ENCODE measurements around the gene NFYA. TPM values are rescaled to one million over a fixed set of nuclear protein-coding genes. Genes with fewer than 3 reads are reported as not detected.

NFYA gene
- total RNA-seq, 1 experiment from 2014 or later: 28.7 TPM

DNA sequence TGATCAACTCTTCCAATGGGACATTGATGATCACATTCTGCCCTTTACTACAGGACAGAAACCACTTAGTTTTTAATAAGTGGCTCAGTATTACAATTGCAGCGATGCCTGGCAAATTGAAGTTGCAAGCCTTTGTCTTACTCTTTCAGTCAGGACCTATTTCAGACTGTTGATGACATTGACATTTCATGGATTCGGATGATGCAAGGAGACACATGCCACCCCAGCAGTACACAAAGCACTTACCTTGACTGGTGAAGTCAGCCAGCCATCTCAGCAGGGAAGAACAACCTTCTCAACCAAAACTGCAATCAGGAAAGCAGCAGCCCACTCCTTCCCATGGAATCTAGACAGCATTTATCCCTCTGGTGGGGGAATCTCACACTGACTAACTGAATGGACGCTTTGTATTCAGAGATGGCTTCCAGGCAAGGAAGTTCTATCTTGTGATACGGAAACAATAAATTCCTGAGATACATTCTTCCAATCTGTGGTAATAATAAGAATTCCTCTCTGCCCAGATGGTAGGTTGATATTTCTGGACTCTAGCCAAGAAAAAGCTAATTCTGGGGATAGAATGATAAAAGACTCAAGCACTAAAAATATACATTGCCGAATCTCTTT, 24.8 kb downstream of the NFYA start:
- no peak for TF ChIP-seq YY1 (IDR thresholded peaks at IDR 0.05; ENCODE audit: extremely low read depth, insufficient replicate concordance, low read depth, low read length)
- no peak for TF ChIP-seq RAD21 (IDR thresholded peaks at IDR 0.05; ENCODE audit: low read depth)
- no peak for TF ChIP-seq SIN3A (IDR thresholded peaks at IDR 0.05; ENCODE audit: low read depth)
- TF ChIP-seq ZFX (IDR thresholded peaks at IDR 0.05): no peak
- TF ChIP-seq, protein P1, sequence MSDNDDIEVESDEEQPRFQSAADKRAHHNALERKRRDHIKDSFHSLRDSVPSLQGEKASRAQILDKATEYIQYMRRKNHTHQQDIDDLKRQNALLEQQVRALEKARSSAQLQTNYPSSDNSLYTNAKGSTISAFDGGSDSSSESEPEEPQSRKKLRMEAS (IDR thresholded peaks at IDR 0.05): no peak
- no peak for TF ChIP-seq JUND (IDR thresholded peaks at IDR 0.05)
- TF ChIP-seq, protein P2, sequence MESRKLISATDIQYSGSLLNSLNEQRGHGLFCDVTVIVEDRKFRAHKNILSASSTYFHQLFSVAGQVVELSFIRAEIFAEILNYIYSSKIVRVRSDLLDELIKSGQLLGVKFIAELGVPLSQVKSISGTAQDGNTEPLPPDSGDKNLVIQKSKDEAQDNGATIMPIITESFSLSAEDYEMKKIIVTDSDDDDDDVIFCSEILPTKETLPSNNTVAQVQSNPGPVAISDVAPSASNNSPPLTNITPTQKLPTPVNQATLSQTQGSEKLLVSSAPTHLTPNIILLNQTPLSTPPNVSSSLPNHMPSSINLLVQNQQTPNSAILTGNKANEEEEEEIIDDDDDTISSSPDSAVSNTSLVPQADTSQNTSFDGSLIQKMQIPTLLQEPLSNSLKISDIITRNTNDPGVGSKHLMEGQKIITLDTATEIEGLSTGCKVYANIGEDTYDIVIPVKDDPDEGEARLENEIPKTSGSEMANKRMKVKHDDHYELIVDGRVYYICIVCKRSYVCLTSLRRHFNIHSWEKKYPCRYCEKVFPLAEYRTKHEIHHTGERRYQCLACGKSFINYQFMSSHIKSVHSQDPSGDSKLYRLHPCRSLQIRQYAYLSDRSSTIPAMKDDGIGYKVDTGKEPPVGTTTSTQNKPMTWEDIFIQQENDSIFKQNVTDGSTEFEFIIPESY (IDR thresholded peaks at IDR 0.05; ENCODE audit: extremely low read depth, insufficient replicate concordance, low read length): no peak
- no peak for TF ChIP-seq CEBPB (IDR thresholded peaks at IDR 0.05; ENCODE audit: low read depth)
- RAD21 ChIA-PET (ENCODE audit: low non-redundant PET in 1 of 2, low total read pairs in 2 of 2, uncharacterized antibody in 2 of 2, unreplicated experiment in 2 of 2): no interaction called here
- no peaks in the 10 kb centered on the region for H4K20me1 ChIP-seq (ENCODE audit: insufficient read depth)
- intact Hi-C loops (cut with micrococcal nuclease): no loop called here
- H3K4me1 ChIP-seq (ENCODE audit: control insufficient read depth in 1 of 2, insufficient read depth in 2 of 2, low read length in 2 of 2): no peaks in the 10 kb centered on the region
- peaks cover 50 to 66% of the 10 kb centered on the region in 2 experiments for H3K36me3 ChIP-seq (ENCODE audit: control insufficient read depth in 1 of 2, insufficient read depth in 2 of 2, low read length in 2 of 2)
- BruUV-seq (replicated peaks): no TSS peak
- H3K9me2 ChIP-seq (ENCODE audit: insufficient read depth): no peaks in the 10 kb centered on the region
- H3K27ac ChIP-seq (ENCODE audit: low read depth, low read length): no peak overlapping the region
- POLR2A ChIA-PET: no interaction called here
- no peak overlapping the region for H3K9ac ChIP-seq (ENCODE audit: low read length)
- no peak for DNase-seq (ENCODE audit: low read depth, low spot score)
- no peak overlapping the region for H3K4me2 ChIP-seq (ENCODE audit: low read length)
- CTCF ChIA-PET: no interaction called here
- no peak for ATAC-seq
- no peaks in the 10 kb centered on the region for H3K9me3 ChIP-seq (ENCODE audit: control insufficient read depth in 1 of 2, insufficient read depth in 1 of 2, low read depth in 1 of 2, low read length in 2 of 2)
- H2AFZ ChIP-seq (ENCODE audit: low read depth, low read length, poor library complexity, severe bottlenecking): no peak overlapping the region
- H3K4me3 ChIP-seq (replicated peaks in 1 of 2; ENCODE audit: low read depth in 1 of 2, low read length in 2 of 2): no peak overlapping the region
- H3K79me2 ChIP-seq (ENCODE audit: insufficient read depth, low read length): no peaks in the 10 kb centered on the region
- H3K27me3 ChIP-seq (ENCODE audit: insufficient read depth, low read length): no peaks in the 10 kb centered on the region

DNA sequence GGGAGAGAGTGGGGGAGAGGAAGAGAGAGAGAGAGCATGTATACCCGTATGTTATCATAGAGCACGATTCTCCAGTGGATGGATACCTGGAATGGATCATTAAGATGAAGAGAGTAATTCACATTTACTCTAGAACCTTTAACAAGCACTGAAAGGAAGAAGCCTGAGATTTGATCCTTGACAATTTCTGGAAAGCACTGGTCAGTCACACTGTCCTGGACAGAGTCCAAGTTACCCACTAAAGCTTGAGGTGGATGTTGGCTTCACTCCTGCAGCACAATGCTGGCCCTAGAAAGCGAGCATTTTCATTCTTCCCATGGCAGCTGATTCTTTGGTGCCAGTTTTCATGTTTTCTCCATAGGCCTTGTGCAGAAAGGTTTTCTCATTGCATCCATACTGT, 25.6 kb downstream of the NFYA start:
- H3K4me2 ChIP-seq (ENCODE audit: low read length): no peak overlapping the region
- ChIA-PET RAD21 (ENCODE audit: low non-redundant PET in 1 of 2, low total read pairs in 2 of 2, uncharacterized antibody in 2 of 2, unreplicated experiment in 2 of 2) (no interaction called here), POLR2A (no interaction called here), CTCF (no interaction called here)
- no peaks in the 10 kb centered on the region for H3K4me1 ChIP-seq (ENCODE audit: control insufficient read depth in 1 of 2, insufficient read depth in 2 of 2, low read length in 2 of 2)
- H3K79me2 ChIP-seq (ENCODE audit: insufficient read depth, low read length): no peaks in the 10 kb centered on the region
- BruUV-seq (replicated peaks): TSS peak; percentile 29
- H3K36me3 ChIP-seq (ENCODE audit: control insufficient read depth in 1 of 2, insufficient read depth in 2 of 2, low read length in 2 of 2): peaks cover 42 to 61% of the 10 kb centered on the region in 2 experiments
- intact Hi-C loops (cut with micrococcal nuclease): no loop called here
- DNase-seq (ENCODE audit: low read depth, low spot score): no peak
- no peak overlapping the region for H3K27ac ChIP-seq (ENCODE audit: low read depth, low read length)
- no peaks in the 10 kb centered on the region for H3K27me3 ChIP-seq (ENCODE audit: insufficient read depth, low read length)
- no peaks in the 10 kb centered on the region for H3K9me3 ChIP-seq (ENCODE audit: control insufficient read depth in 1 of 2, insufficient read depth in 1 of 2, low read depth in 1 of 2, low read length in 2 of 2)
- no peaks in the 10 kb centered on the region for H4K20me1 ChIP-seq (ENCODE audit: insufficient read depth)
- H3K9me2 ChIP-seq (ENCODE audit: insufficient read depth): no peaks in the 10 kb centered on the region
- TF ChIP-seq TCF7L2 (IDR thresholded peaks at IDR 0.05; ENCODE audit: borderline replicate concordance, extremely low read depth, insufficient read depth, insufficient read length) (no peak), EGR1 (IDR thresholded peaks at IDR 0.05; ENCODE audit: low read depth) (no peak), POLR2A (IDR thresholded peaks at IDR 0.05; ENCODE audit: borderline replicate concordance, extremely low read depth, insufficient read depth, insufficient read length) (no peak), FOSL1 (IDR thresholded peaks at IDR 0.05; ENCODE audit: low read depth) (no peak), RAD21 (IDR thresholded peaks at IDR 0.05; ENCODE audit: low read depth) (no peak), ZNF274 (IDR thresholded peaks at IDR 0.05; ENCODE audit: low read depth, low read length) (no peak), EZH2 (IDR thresholded peaks at IDR 0.05) (no peak), SRF (IDR thresholded peaks at IDR 0.05; ENCODE audit: low read depth) (no peak), YY1 (IDR thresholded peaks at IDR 0.05; ENCODE audit: extremely low read depth, insufficient replicate concordance, low read depth, low read length) (no peak), EZH2phosphoT487 (IDR thresholded peaks at IDR 0.05; ENCODE audit: borderline replicate concordance) (no peak), CEBPB (IDR thresholded peaks at IDR 0.05; ENCODE audit: low read depth) (no peak), POLR2AphosphoS5 (IDR thresholded peaks at IDR 0.05; ENCODE audit: low read depth, low read length) (no peak)
- TF ChIP-seq, protein P3, sequence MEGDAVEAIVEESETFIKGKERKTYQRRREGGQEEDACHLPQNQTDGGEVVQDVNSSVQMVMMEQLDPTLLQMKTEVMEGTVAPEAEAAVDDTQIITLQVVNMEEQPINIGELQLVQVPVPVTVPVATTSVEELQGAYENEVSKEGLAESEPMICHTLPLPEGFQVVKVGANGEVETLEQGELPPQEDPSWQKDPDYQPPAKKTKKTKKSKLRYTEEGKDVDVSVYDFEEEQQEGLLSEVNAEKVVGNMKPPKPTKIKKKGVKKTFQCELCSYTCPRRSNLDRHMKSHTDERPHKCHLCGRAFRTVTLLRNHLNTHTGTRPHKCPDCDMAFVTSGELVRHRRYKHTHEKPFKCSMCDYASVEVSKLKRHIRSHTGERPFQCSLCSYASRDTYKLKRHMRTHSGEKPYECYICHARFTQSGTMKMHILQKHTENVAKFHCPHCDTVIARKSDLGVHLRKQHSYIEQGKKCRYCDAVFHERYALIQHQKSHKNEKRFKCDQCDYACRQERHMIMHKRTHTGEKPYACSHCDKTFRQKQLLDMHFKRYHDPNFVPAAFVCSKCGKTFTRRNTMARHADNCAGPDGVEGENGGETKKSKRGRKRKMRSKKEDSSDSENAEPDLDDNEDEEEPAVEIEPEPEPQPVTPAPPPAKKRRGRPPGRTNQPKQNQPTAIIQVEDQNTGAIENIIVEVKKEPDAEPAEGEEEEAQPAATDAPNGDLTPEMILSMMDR (IDR thresholded peaks at IDR 0.05 in 2 of 3, conservative IDR thresholded peaks at IDR 0.05 in 1 of 3; ENCODE audit: borderline replicate concordance in 1 of 3, insufficient read depth in 1 of 3, low read depth in 2 of 3, low read length in 2 of 3): no peak
- no peak overlapping the region for H3K9ac ChIP-seq (ENCODE audit: low read length)
- H3K4me3 ChIP-seq (replicated peaks in 1 of 2; ENCODE audit: low read depth in 1 of 2, low read length in 2 of 2): no peak overlapping the region
- ATAC-seq: no peak
- H2AFZ ChIP-seq (ENCODE audit: low read depth, low read length, poor library complexity, severe bottlenecking): no peak overlapping the region

Data from HCT116 (cell line).